K562 (cell line): ENCODE data around the gene PPP2R5A. TPM values are rescaled to one million over a fixed set of nuclear protein-coding genes. Genes with fewer than 3 reads are reported as not detected.

Experiments
- ARID3B ChIP-seq: fragments of 250-450 bp; sonication (Bioruptor Pico); IDR thresholded peaks from 2 replicates; pipeline ENCODE4 v1.4.0; 2020; ENCODE audit warnings: borderline replicate concordance
- BMI1 ChIP-seq: fragments of 150-350 bp; IDR thresholded peaks from 2 replicates; pipeline ENCODE4 v1.6.1; 2014; ENCODE audit warnings: low read length
- BRF1 ChIP-seq: IDR thresholded peaks from 3 replicates; pipeline ENCODE4 v1.6.1; 2011; ENCODE audit warnings: borderline replicate concordance, mild to moderate bottlenecking; ENCODE audit not compliant: insufficient read length; ENCODE audit errors: extremely low read depth
- CC2D1A ChIP-seq: fragments of 450-650 bp; IDR thresholded peaks from 2 replicates; pipeline ENCODE4 v1.6.1; 2017; ENCODE audit warnings: mild to moderate bottlenecking
- FOXP1 ChIP-seq: sonication (generic); formaldehyde crosslinking; IDR thresholded peaks from 2 replicates; pipeline ENCODE4 v1.8.0; 2022; ENCODE audit warnings: mild to moderate bottlenecking, missing genetic modification reagents
- ILK ChIP-seq: fragments of 450-650 bp; IDR thresholded peaks from 2 replicates; pipeline ENCODE4 v1.6.1; 2016; ENCODE audit warnings: missing genetic modification characterization, low read depth, mild to moderate bottlenecking, missing compliant biosample characterization, moderate library complexity, borderline replicate concordance
- JUN ChIP-seq, 2 experiments: sonication (generic) in 1 of 2; formaldehyde crosslinking in 1 of 2; IDR thresholded peaks; 2 replicates each; pipeline versions ENCODE4 v1.6.1 to v1.8.0; 2012 to 2022; ENCODE audit warnings: borderline replicate concordance in 2 of 2, mild to moderate bottlenecking in 2 of 2, improper control_type of control experiment in 1 of 2, low read depth in 1 of 2, low read length in 1 of 2, missing genetic modification reagents in 1 of 2
- JUND ChIP-seq, 2 experiments: IDR thresholded peaks; 2 replicates in 1 of 2; 3 replicates in 1 of 2; pipeline ENCODE4 v1.6.1; 2011; ENCODE audit warnings: borderline replicate concordance in 2 of 2, low read depth in 2 of 2, low read length in 2 of 2, improper control_type of control experiment in 1 of 2, missing biosample characterization in 1 of 2, missing genetic modification characterization in 1 of 2, missing genetic modification reagents in 1 of 2
- MAFK ChIP-seq: IDR thresholded peaks from 2 replicates; pipeline ENCODE4 v1.6.1; 2011; ENCODE audit warnings: low read length, improper control_type of control experiment
- MBD2 ChIP-seq: sonication (generic); IDR thresholded peaks from 2 replicates; pipeline ENCODE4 v1.6.1; 2016; ENCODE audit warnings: low read depth, borderline replicate concordance
- MTA3 ChIP-seq: fragments of 450-650 bp; formaldehyde crosslinking; IDR thresholded peaks from 2 replicates; pipeline ENCODE4 v1.6.1; 2017; ENCODE audit warnings: mild to moderate bottlenecking, borderline replicate concordance
- NFXL1 ChIP-seq: fragments of 450-650 bp; formaldehyde crosslinking; IDR thresholded peaks from 2 replicates; pipeline ENCODE4 v1.4.0; 2021; ENCODE audit warnings: mild to moderate bottlenecking
- POLR2G ChIP-seq: fragments of 200-400 bp; formaldehyde crosslinking; IDR thresholded peaks from 2 replicates; pipeline ENCODE4 v1.6.1; 2017; ENCODE audit warnings: low read depth, mild to moderate bottlenecking, antibody characterized with exemption, low read length, moderate library complexity
- SIX5 ChIP-seq, 2 experiments: IDR thresholded peaks; 2 replicates each; pipeline ENCODE4 v1.6.1; 2011; ENCODE audit warnings: low read length in 2 of 2, borderline replicate concordance in 1 of 2, low read depth in 1 of 2, mild to moderate bottlenecking in 1 of 2, moderate library complexity in 1 of 2; ENCODE audit not compliant: insufficient read depth in 1 of 2
- SNAPC5 ChIP-seq: fragments of 250-450 bp; sonication (Bioruptor Pico); IDR thresholded peaks from 2 replicates; pipeline ENCODE4 v1.8.0; 2021; ENCODE audit warnings: moderate library complexity, mild to moderate bottlenecking, inconsistent platforms
- ZC3H11A ChIP-seq: IDR thresholded peaks from 2 replicates; pipeline ENCODE4 v1.6.1; 2012; ENCODE audit warnings: low read depth, low read length, improper control_type of control experiment
- ZC3H8 ChIP-seq: fragments of 450-650 bp; IDR thresholded peaks from 2 replicates; pipeline ENCODE4 v1.6.1; 2017
- ZNF124 ChIP-seq: sonication (generic); formaldehyde crosslinking; IDR thresholded peaks from 2 replicates; pipeline ENCODE4 v1.8.1; 2022; ENCODE audit warnings: missing genetic modification reagents
- ZNF146 ChIP-seq: IDR thresholded peaks from one replicate; pipeline ENCODE4 v1.6.1; 2018; ENCODE audit warnings: missing compliant biosample characterization; ENCODE audit not compliant: unreplicated experiment
- ZNF239 ChIP-seq: fragments of 250-450 bp; sonication (Bioruptor Pico); IDR thresholded peaks from 2 replicates; pipeline ENCODE4 v1.4.0; 2020; ENCODE audit warnings: mild to moderate bottlenecking
- ZNF354B ChIP-seq: fragments of 250-450 bp; sonication (Bioruptor Pico); IDR thresholded peaks from 2 replicates; pipeline ENCODE4 v1.4.0; 2020
- ZNF408 ChIP-seq: fragments of 250-450 bp; sonication (Bioruptor Pico); IDR thresholded peaks from 2 replicates; pipeline ENCODE4 v1.4.0; 2020; ENCODE audit warnings: low read depth, mild to moderate bottlenecking, moderate library complexity
- ZNF75A ChIP-seq: fragments of 450-650 bp; formaldehyde crosslinking; IDR thresholded peaks from 2 replicates; pipeline ENCODE4 v1.4.0; 2020; ENCODE audit warnings: mild to moderate bottlenecking
- ZNF785 ChIP-seq: fragments of 250-450 bp; sonication (Bioruptor Pico); IDR thresholded peaks from 2 replicates; pipeline ENCODE4 v1.4.0; 2020; ENCODE audit warnings: mild to moderate bottlenecking
- ZSCAN29 ChIP-seq: fragments of 450-650 bp; IDR thresholded peaks from 2 replicates; pipeline ENCODE4 v1.6.1; 2017
- polyA plus RNA-seq, 8 experiments: library from polyadenylated mRNA; depleted of rRNA in 4 of 8; stranded (reverse) in 5 of 8; unstranded in 3 of 8; fragments of >200 nt; fragmentation: Nextera tagmentation in 2 of 8; fragmentation: Illumina TruSeq in 1 of 8; extraction: Ambion mirVana in 2 of 8; extraction: Trizol in 1 of 8; gene quantifications; 2 replicates each; pipeline versions ENCODE4 v1.2.1 to v1.2.3, GENCODE V29; 2011 to 2014; ENCODE audit warnings: inconsistent platforms in 1 of 8, missing spikeins in 1 of 8
- total RNA-seq, 7 experiments: library from RNA; depleted of rRNA in 6 of 7; stranded (reverse); fragments of >200 nt in 6 of 7; fragmentation: Illumina TruSeq in 2 of 7; extraction: Trizol in 2 of 7; gene quantifications; 2 replicates each; pipeline versions ENCODE4 v1.2.1 to v1.2.3, GENCODE V29; 2011 to 2021; ENCODE audit warnings: low replicate concordance in 1 of 7
- TF ChIP-seq, protein P1 (sequence below): fragments of 250-450 bp; sonication (Bioruptor Pico); IDR thresholded peaks from 2 replicates; pipeline ENCODE4 v1.9.0; 2021; ENCODE audit warnings: mild to moderate bottlenecking, inconsistent platforms

Gene PPP2R5A
- total and polyA plus RNA-seq, 9 of the 15 experiments (the other 6 are each of a cell fraction or from before 2014, with no cell fraction given), result 26.9 to 106 (median 64.3) TPM

DNA sequence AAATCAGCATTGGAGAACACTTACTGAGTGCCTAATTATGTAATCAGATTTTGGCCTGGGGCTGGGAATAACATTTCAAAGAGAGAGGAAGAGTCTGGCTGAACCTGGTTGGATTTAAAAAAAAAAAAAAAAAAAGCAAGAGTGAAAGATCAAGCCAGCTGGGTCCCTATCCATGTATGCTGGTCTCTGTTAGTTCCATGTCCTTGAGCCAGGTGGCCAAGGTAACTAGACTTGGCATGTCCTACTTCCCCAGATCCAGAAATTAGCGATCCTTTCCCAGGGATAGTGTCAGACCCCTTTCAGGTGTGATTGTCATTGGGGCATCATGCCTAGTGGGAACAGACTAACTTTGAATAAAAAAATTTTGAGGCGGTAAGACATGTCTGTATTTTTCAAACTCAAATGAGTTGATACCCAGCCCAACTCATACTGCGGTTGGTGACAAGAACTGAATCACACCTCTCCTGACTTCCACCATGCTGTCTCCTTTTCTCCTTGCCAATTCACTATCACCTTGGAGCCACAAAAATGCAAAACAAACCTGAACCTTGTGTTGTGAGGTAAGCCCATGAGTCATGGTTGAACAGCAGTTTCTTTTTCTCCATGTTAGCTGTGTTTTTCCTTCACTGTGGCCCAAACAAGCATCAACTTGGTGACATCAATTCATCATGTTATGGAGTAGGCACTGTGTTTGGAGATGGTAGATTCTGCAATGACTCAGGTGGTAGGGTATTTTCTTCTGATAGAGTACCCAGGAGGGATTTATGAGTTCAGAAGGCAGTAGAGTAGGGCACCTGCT, 24.5 kb upstream of the PPP2R5A start (continued):
- no peak for TF ChIP-seq ZNF146 (CRISPR knock-in tag)
- TF ChIP-seq ZNF75A, result no peak
- TF ChIP-seq ZNF124 (CRISPR knock-in tag), result no peak
- TF ChIP-seq CC2D1A, result no peak
- TF ChIP-seq JUN (IDR thresholded peaks at IDR 0.05; ENCODE audit: borderline replicate concordance, low read depth, low read length), result peak; percentile 54; the same call in 1 of the 2 replicates
- TF ChIP-seq JUN (CRISPR knock-in tag; IDR thresholded peaks at IDR 0.05; ENCODE audit: borderline replicate concordance), result no peak
- no peak for TF ChIP-seq ZNF408 (CRISPR knock-in tag)
- no peak for TF ChIP-seq NFXL1 (CRISPR knock-in tag)
- no peak for TF ChIP-seq POLR2G
- TF ChIP-seq ZNF785 (CRISPR knock-in tag), result no peak
- no peak for TF ChIP-seq MBD2
- TF ChIP-seq ZSCAN29, result no peak
- no peak for TF ChIP-seq MTA3
- no peak for TF ChIP-seq ZC3H11A
- TF ChIP-seq SNAPC5 (CRISPR knock-in tag), result no peak
- no peak for TF ChIP-seq BRF1
- no peak for TF ChIP-seq ZNF239 (CRISPR knock-in tag)
- 0 out of 2 replicates have a peak, but pooled peaks have one; percentile 5 for TF ChIP-seq MAFK
- TF ChIP-seq, protein P1, sequence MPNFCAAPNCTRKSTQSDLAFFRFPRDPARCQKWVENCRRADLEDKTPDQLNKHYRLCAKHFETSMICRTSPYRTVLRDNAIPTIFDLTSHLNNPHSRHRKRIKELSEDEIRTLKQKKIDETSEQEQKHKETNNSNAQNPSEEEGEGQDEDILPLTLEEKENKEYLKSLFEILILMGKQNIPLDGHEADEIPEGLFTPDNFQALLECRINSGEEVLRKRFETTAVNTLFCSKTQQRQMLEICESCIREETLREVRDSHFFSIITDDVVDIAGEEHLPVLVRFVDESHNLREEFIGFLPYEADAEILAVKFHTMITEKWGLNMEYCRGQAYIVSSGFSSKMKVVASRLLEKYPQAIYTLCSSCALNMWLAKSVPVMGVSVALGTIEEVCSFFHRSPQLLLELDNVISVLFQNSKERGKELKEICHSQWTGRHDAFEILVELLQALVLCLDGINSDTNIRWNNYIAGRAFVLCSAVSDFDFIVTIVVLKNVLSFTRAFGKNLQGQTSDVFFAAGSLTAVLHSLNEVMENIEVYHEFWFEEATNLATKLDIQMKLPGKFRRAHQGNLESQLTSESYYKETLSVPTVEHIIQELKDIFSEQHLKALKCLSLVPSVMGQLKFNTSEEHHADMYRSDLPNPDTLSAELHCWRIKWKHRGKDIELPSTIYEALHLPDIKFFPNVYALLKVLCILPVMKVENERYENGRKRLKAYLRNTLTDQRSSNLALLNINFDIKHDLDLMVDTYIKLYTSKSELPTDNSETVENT (CRISPR knock-in tag), result no peak
- no peak for TF ChIP-seq ZNF354B
- no peak for TF ChIP-seq FOXP1 (CRISPR knock-in tag)
- no peak for TF ChIP-seq ZC3H8
- peak; percentile 47; the same call in 1 of the 2 replicates for TF ChIP-seq JUND (IDR thresholded peaks at IDR 0.05; ENCODE audit: borderline replicate concordance, low read depth, low read length)
- 0 out of 3 replicates have a peak, but pooled peaks have one; percentile 41 for TF ChIP-seq JUND (tag; IDR thresholded peaks at IDR 0.05; ENCODE audit: borderline replicate concordance, low read depth, low read length)
- no peak for TF ChIP-seq ILK (tag)
- TF ChIP-seq ARID3B, result no peak
- no peak for TF ChIP-seq BMI1
- TF ChIP-seq SIX5 (IDR thresholded peaks at IDR 0.05; ENCODE audit: borderline replicate concordance in 1 of 2, insufficient read depth in 1 of 2, low read depth in 1 of 2, low read length in 2 of 2), result no peak
